ENCODE data around the gene ZNF341. TPM values are rescaled to one million over a fixed set of nuclear protein-coding genes. Genes with fewer than 3 reads are reported as not detected.
A peak's percentile ranks its signal among the peaks of the same experiment; 100 is the strongest.

Gene ZNF341
- total RNA-seq, 3 donors from 2014 or later = 5.0 to 5.6 (median 5.1) TPM

DNA sequence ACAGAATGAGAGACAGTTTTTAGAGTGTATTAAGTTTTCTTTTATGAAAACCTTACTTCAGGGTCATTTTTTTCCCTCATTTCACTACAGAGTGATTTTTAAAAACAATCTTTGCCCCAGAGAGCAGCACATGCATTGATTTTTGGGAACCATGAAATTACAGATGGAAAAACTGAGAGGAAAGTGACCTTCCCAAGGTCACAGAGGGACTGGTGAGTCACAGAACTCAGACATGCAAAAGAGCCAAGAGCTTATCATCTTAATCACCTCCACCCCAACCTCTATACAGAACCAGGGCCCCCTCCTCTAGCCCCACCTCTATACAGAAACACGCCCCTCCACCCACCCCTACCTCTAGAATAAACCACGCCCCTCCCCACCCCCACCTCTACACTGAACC lies 22.4 kb upstream of the ZNF341 start:
- H3K4me3 ChIP-seq = no peak overlapping the region
- no peaks in the 10 kb centered on the region for H3K9me3 ChIP-seq
- H3K36me3 ChIP-seq (ENCODE audit: low read depth) = no peaks in the 10 kb centered on the region
- ATAC-seq = no peak
- no peak for DNase-seq
- intact Hi-C loops (cut with DNase I, micrococcal nuclease) = no loop called here
- peaks cover 3% of the 10 kb centered on the region for H3K4me1 ChIP-seq (ENCODE audit: low read depth)
- TF ChIP-seq, protein P1, sequence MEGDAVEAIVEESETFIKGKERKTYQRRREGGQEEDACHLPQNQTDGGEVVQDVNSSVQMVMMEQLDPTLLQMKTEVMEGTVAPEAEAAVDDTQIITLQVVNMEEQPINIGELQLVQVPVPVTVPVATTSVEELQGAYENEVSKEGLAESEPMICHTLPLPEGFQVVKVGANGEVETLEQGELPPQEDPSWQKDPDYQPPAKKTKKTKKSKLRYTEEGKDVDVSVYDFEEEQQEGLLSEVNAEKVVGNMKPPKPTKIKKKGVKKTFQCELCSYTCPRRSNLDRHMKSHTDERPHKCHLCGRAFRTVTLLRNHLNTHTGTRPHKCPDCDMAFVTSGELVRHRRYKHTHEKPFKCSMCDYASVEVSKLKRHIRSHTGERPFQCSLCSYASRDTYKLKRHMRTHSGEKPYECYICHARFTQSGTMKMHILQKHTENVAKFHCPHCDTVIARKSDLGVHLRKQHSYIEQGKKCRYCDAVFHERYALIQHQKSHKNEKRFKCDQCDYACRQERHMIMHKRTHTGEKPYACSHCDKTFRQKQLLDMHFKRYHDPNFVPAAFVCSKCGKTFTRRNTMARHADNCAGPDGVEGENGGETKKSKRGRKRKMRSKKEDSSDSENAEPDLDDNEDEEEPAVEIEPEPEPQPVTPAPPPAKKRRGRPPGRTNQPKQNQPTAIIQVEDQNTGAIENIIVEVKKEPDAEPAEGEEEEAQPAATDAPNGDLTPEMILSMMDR (IDR thresholded peaks at IDR 0.05) = no peak

DNA sequence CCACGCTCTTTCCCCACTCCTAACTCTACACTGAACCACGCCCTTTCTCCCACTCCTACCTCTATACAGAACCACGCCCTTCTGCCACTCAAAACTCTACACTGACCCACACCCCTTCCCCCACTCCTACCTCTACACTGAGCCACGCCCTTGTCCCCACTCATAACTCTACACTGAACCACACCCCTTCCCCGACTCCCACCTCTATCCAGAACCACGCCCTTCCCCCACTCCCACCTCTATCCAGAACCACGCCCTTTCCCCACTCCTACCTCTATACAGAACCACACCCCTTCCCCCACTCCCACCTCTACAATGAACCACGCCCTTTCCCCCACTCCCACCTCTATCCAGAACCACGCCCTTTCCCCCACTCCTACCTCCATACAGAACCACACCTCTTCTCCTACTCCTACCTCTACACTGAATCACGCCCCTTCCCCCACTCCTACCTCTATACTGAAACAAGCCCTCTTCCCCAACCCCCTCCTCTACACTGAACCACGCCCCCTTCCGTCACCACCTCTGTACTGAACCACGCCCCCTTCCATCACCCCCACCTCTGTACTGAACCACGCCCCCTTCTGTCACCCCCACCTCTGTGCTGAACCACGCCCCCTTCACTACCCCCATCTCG lies 21.8 kb upstream of the ZNF341 start:
- Histone ChIP-seq H3K9me3 (no peaks in the 10 kb centered on the region), H3K4me3 (no peak overlapping the region), H3K4me1 (ENCODE audit: low read depth) (peaks cover 3% of the 10 kb centered on the region), H3K36me3 (ENCODE audit: low read depth) (no peaks in the 10 kb centered on the region)
- ATAC-seq = peak; percentile 25
- no peak for DNase-seq
- intact Hi-C loops (cut with DNase I, micrococcal nuclease) = no loop called here
- TF ChIP-seq, protein P1 (IDR thresholded peaks at IDR 0.05) = no peak

DNA sequence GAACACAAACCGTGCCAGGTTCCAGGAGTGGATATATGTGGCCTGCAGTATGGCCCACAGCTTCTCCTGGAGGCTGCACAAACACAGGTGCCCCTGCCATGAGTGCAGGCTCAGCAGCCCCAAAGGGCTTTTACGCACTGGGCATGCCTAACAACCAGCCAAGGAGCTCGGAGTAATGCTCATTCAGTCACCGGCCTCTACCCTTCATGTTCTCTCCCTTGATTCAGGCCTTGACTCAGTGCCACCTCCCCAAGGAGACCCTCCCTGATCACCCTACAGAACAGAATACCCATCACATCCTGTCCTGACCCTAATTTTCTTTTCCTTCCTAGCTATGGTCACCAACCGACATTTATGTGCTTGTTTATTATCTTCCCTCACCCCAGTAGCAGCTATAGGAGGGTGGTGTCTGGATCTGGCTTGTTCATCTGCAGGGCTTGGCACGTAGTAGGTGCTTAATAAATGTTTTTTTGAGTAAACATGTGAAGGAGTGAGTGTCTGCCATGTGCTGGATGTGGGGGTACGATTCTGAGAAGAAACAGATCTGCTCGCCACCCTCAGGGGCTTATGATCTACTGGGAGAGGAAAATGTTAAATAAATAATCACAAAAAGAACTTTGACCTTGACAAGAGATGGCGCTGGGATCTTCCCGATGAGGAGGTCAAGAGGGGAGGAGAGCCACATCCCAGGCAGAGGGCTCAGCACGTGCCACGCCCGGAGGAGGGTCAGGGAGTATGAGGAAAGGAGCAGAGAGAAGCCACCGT lies 20.9 kb upstream of the ZNF341 start:
- TF ChIP-seq, protein P1 (IDR thresholded peaks at IDR 0.05) = no peak
- Histone ChIP-seq H3K4me1 (ENCODE audit: low read depth) (peaks cover 3% of the 10 kb centered on the region), H3K36me3 (ENCODE audit: low read depth) (no peaks in the 10 kb centered on the region), H3K9me3 (no peaks in the 10 kb centered on the region), H3K4me3 (no peak overlapping the region)
- no peak for ATAC-seq
- intact Hi-C loops (cut with DNase I, micrococcal nuclease) = no loop called here
- DNase-seq = no peak

DNA sequence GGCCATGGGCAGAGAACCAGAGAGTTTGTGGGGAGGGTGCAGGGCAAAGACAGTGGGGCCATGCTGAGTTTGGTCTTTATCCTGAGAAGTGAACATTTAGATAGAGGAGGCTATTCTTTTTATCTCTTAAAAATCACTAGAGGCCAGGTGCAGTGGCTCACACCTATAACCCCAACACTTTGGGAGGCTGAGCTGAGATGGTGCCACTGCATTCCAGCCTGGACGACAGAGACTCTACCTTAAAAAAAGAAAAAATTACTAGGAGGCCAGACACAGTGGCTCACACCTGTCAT lies 20.4 kb upstream of the ZNF341 start:
- peaks cover 3% of the 10 kb centered on the region for H3K4me1 ChIP-seq (ENCODE audit: low read depth)
- ATAC-seq (no peak), DNase-seq (no peak)
- no peak overlapping the region for H3K4me3 ChIP-seq
- TF ChIP-seq, protein P1 (IDR thresholded peaks at IDR 0.05) = no peak
- H3K9me3 ChIP-seq = no peaks in the 10 kb centered on the region
- intact Hi-C loops (cut with DNase I, micrococcal nuclease) = no loop called here
- H3K36me3 ChIP-seq (ENCODE audit: low read depth) = no peaks in the 10 kb centered on the region

DNA sequence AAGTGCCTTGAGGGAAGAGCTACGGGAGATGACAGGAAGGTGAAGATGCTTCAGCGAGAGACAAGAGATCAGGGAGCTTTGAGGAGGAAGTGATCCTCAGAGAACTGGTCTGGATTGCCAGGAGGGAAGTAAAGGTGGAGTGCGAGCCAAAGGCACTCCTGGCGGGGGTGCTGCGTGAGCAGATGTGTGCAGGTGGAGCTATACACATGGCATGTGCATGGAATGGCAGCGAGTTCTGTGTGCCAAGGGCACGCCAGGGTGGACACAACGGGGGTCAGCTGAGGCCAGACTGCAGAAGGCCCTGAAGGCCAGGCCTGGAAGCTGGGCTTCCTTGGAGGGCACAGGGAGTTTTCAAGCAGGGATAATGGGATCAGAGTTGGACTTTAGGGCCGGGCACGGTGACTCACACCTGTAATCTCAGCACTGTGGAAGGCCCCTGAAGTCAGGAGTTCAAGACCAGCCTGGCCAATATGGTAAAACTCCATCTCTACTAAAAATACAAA lies 17.9 kb upstream of the ZNF341 start:
- TF ChIP-seq, protein P1 (IDR thresholded peaks at IDR 0.05) = no peak
- DNase-seq (no peak), ATAC-seq (no peak)
- Histone ChIP-seq H3K4me1 (ENCODE audit: low read depth) (peaks cover 6% of the 10 kb centered on the region), H3K36me3 (ENCODE audit: low read depth) (no peaks in the 10 kb centered on the region), H3K4me3 (no peak overlapping the region), H3K9me3 (no peaks in the 10 kb centered on the region)
- intact Hi-C loops (cut with DNase I, micrococcal nuclease) = no loop called here
